NCI-H1436 (cell line): Measurements from ENCODE around the gene TMEM120B.

Experiments
- DNase-seq: peaks from one replicate; lab custom pipeline; 2025; lab: John Stamatoyannopoulos, UW

The TMEM120B gene

GRCh38 chr12:121792607-121793439 lies 80.3 kb downstream of the TMEM120B start:
- DNase-seq, result no peak

GRCh38 chr12:121793440-121793837 lies 80.9 kb downstream of the TMEM120B start, which contains the start of gene RHOF:
Gene RHOF, minus strand, starts transcription at chr12:121793688. Its CDS starts 55 bp downstream, at chr12:121793633.
- no peak for DNase-seq

- peak; percentile 85 for DNase-seq
These were observed 81.4 kb downstream of the TMEM120B start for GRCh38 chr12:121793838-121794533.

GRCh38 chr12:121794534-121795033 lies 82.0 kb downstream of the TMEM120B start:
- DNase-seq, result no peak

- peak; percentile 63 for DNase-seq
These were observed 82.7 kb downstream of the TMEM120B start for GRCh38 chr12:121795034-121795968.

- peak; percentile 46 for DNase-seq
These were observed 84.6 kb downstream of the TMEM120B start for GRCh38 chr12:121796855-121797751.

- DNase-seq, result peak; percentile 86
These were observed 85.6 kb downstream of the TMEM120B start for GRCh38 chr12:121797937-121798786.

GRCh38 chr12:121798787-121799155 lies 86.2 kb downstream of the TMEM120B start:
- no peak for DNase-seq

GRCh38 chr12:121799156-121799841 lies 86.7 kb downstream of the TMEM120B start:
- peak; percentile 59 for DNase-seq

- DNase-seq, result peak; percentile 56
These were observed 87.5 kb downstream of the TMEM120B start for GRCh38 chr12:121799842-121800693.

- peak; percentile 39 for DNase-seq
These were observed 88.4 kb downstream of the TMEM120B start for GRCh38 chr12:121800694-121801594.

GRCh38 chr12:121801595-121802484 lies 89.3 kb downstream of the TMEM120B start:
- DNase-seq, result peak; percentile 71

GRCh38 chr12:121802485-121802842 lies 89.9 kb downstream of the TMEM120B start:
- DNase-seq, result no peak

- DNase-seq, result peak; percentile 93
These were observed 90.5 kb downstream of the TMEM120B start for GRCh38 chr12:121802843-121803698.

GRCh38 chr12:121803861-121804416 lies 91.4 kb downstream of the TMEM120B start, which contains the start of gene SETD1B:
Gene SETD1B, plus strand, starts transcription at chr12:121804009. Its CDS starts 729 bp downstream, at chr12:121804738.
- DNase-seq, result no peak
